Glomerular visceral epithelial cell (primary cell): ENCODE data around the gene PPP1R9B.
A peak's percentile ranks its signal among the peaks of the same experiment; 100 is the strongest.

Source experiments
- DNase-seq: peaks from one replicate; pipeline ENCODE4 v3.0.0-alpha.2; 2016; ENCODE audit errors: extremely low spot score

The PPP1R9B gene

DNA sequence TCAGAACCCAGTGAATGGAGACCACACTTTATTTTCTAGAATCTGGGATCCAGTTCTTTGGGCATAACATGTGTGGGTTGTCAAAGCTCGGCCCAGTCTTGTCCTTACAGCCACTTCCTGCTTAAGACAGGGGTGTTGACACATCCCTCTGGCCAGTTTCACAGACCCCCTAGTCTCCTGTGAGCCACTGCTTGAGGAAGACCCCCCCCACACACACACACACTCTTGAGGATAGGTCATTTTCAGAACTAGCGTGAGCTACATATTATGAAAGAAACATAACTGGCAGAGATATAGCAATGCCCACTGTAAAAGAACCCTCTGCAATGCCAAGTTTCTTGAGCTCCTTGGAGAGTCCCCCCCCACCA, 58.6 kb downstream of the PPP1R9B start:
- DNase-seq: no peak

DNA sequence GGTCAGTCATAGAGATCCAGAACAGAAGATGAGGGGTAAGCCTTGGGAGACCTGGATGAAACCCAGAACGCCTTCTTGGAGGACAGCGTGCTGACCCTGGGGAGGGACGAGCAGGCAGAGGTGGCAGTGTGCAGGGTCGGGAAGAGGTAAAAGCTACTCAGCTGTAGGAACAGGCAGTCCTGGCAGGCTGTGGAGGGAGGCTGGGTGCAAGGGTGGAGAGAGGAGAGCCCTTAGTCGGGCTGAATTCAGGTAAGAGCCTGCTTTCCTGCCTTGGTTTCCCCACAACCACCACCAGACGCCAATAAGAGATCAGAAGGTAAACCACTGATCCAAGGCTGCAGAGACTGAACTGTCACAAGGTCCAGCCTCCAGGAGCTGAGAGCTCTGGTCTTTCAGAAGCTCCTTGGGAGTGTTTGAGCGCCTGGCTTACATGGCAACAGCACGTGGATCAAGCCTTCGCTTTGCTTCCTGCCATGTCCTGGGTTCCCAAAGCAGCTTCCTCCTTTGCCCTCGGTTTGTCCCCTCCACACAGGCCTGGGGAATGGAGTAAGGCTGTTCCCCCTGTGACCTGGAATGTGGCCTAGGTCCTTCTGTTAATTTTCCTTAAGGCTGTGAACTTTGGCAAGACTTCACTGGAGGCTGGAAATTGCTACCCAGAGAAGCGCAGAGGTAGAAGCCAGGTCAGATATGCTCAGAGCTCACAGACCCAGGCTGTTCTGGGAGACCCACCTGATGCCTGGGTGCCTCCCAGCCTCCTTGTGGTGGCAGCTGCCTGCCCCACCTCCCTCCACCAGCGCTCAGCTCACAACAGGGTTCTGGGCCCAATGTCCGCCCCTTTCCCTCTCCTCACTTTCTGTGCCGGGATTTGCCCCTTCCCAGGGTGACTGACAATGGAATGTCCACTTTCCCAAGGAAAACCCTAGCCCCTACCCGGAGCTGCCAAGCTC, 59.2 kb downstream of the PPP1R9B start:
- DNase-seq: no peak

GRCh38 chr17:50090071-50090470, 60.4 kb downstream of the PPP1R9B start:
- DNase-seq: no peak

DNA sequence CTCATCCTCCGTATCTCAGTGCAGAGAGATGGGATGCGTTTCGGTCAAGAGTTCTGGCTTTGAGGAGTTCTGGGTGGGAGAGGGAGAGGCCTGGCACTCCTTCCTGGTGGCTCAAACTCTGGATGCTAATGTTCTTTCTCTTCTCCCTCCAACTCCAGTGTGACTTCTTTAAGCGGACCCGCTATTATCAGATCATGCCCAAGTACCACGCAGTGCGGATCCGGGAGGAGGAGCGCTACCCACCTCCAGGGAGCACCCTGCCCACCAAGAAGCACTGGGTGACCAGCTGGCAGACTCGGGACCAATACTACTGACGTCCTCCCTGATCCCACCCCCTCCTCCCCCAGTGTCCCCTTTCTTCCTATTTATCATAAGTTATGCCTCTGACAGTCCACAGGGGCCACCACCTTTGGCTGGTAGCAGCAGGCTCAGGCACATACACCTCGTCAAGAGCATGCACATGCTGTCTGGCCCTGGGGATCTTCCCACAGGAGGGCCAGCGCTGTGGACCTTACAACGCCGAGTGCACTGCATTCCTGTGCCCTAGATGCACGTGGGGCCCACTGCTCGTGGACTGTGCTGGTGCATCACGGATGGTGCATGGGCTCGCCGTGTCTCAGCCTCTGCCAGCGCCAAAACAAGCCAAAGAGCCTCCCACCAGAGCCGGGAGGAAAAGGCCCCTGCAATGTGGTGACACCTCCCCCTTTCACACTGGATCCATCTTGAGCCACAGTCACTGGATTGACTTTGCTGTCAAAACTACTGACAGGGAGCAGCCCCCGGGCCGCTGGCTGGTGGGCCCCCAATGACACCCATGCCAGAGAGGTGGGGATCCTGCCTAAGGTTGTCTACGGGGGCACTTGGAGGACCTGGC, 61.3 kb downstream of the PPP1R9B start:
- DNase-seq: no peak

DNA sequence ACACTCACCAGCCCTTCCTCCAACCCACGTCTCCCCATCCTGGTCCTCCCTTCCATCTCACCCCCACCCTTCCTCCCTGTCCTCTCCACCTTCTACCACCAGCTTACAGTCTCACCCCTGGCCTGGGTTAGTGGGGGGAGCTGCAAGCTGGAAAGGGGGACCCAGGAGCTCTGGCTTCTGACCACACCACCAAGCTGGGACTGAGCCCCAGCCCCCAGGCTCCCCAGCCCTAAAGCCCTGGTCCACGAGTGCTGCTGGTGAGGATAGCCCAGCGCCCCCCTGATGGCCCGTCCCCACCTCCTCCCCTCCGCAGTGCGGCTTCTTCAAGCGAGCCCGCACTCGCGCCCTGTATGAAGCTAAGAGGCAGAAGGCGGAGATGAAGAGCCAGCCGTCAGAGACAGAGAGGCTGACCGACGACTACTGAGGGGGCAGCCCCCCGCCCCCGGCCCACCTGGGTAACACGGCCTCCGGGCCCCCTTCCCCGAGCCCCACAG, 62.5 kb downstream of the PPP1R9B start:
- DNase-seq: no peak

DNA sequence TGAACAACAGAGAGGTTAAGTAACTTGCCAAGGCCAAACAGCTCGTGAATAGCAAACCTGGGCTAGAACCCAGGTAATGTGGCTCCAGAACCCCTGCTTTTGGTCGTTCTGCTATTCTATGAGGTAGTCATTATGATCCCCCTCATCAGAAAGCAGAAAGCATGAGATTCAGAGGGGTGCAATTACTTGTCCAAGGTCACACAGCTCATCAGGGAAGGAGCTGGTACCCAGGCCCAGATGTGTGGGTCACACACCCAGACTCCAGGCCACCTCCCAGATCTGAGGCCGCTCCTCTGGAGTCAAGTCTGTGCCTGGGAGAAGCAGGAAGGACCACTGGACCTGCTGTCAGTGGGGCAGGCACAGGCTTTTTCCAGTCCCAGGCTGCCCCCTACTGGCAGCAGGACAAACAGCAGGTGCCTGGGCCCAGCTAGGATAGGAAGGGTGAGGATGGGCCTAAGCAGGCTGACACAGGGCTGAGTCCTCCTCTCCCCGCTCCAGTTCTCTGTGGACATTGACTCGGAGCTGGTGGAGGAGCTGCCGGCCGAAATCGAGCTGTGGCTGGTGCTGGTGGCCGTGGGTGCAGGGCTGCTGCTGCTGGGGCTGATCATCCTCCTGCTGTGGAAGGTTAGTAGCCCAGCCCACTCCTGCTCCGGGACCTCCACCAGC, 63.1 kb downstream of the PPP1R9B start:
- DNase-seq: peak; percentile 81
